A549 treated with ZK216348 at 1 μM for 4 hours (cell line): Measurements from ENCODE around the gene CYBC1. TPM values are rescaled to one million over a fixed set of nuclear protein-coding genes. Genes with fewer than 3 reads are reported as not detected.

Source experiments
- total RNA-seq: library from RNA; stranded (reverse); fragments of 200-300 nt; extraction: Qiagen RNA extraction; gene quantifications from 5 replicates; pipeline ENCODE4 v1.2.3, GENCODE V29; 2022; ENCODE audit warnings: low read depth

CYBC1 gene
- 44.2 to 66.5 TPM (median 56.5 TPM) in 5 replicates for total RNA-seq

DNA sequence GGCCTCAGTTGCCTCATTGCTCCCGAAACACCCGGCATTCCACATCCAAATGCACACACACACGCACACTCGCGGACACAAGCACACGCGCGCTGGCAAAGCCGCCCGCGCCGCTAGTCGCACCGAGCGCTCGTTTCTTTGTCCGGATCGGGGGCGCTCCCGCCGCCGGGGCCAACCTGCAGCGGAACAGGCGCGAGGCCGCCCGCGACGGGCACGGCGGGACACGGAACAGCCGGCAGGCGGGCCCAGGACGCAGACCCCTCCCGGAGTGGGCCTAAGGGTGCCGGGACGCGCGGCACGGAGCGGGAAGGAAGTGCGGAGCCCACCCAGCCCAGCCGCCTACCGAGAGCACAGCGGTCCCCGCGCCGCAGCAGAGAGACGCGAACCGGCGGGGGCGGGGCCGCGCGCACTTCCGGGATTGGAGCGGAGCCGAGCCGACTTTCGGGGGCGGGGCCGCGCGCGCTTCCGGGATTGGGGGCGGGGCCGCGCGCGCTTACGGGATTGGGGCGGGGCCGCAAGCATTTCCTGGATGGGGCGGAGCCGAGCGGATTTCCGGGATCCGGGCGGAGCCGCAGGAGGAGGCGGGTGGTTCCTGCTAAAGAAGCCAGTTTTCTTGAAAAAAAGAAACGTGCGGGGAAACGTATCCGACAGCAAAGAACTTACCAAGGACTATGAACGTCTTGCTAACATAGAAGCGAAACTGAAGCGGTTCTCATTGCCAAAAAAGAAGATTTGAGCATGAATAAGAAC, at the start of gene CYBC1:
CYBC1 (minus strand) TSS at position 396 of the 750 bp plus-strand sequence. CDS start 1,498 bp downstream, outside the sequence.

DNA sequence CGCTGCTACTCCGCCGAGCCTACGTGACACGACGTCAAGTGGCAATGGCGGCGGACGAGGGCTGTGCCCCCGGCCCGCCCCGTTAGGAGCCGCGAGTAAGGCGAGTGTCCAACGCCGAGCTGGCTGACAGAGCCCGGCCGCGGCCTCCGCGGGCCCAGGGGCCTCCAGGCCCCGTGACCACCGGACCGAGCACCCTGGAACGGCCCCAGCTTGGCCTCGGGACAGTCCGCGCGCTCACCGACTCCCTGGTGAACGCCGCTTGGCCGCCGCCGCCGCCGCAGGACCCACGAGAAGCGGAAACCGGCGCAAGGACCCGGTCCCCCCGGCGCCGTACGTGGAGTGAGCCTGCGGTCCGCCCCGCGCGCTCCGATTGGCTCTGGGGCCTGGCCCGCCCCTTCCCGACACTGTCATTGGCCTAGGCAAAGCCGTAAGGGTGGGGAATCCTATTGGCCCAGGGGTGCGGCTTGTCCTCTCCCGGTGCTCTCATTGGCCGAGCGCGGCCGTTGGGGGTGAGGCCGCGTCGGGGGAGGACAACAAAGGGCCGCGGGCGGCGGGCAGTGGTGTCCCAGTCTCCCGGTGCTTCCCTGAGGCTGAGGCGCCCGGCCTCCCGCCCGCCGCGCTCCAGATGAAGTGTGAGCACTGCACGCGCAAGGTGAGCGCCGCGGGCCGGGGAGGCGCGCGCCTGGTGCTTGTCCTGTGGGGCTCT, 7.8 kb upstream of the CYBC1 start, which contains the start of gene NARF:
NARF (plus strand) TSS at position 563 of the 706 bp plus-strand sequence; CDS start at position 626, 63 bp downstream.

DNA sequence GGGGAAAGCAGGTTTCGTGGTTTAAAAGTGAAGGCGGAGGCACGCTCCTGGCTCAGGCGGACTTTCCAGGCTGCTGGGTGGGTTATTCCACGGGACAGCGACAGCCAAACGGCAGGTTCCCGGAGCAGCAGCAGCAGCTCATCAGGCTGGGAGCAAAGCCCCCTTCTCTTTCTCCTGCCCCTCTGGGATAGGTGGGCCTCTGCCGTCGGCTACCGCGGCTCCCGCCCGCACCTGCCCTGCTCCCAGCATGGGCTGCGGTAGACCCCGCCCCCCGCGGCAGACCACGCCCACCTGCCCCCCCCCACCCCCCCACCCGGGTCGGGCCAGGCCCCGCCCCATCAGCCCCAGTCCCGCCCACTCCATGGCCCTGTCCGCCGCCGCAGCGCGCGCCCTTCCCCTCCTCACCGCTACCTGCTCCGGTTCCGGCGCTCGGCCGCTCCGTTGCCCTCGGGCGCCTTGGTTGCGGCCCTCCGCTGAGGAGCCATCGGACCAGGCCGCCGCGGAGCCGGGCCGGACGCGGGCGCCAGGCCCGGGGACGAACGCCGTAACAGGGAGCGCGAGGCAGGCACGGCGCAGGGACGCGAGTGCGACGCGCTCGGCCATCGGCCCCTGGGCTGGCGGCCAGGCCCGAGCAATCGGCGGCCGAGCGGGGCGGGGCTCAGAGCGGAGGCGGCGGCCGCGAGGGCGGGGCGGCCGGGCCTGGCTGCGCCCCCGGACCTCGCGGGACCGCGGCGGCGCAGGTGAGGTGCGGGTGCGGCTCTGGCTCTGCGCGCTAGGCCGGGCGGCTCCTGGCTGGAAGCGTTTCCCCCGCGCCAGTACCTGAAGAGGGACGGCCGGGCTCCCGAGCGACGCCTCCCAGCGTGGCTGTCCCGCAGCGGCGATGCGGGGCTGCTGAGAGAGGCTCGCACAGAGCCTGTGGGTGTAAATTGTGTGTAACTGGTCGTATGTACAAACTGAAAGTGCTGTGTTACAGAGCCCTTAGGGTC, 32.3 kb downstream of the CYBC1 start, which contains the start of the genes HEXD and OGFOD3:
HEXD (plus strand) TSS at position 347 of the 986 bp plus-strand sequence. CDS start 1,453 bp downstream, outside the sequence.
OGFOD3 (minus strand) TSS at position 586 of the 986 bp plus-strand sequence; CDS start at position 485, 101 bp downstream.

Other genes starting within 250 kb of the CYBC1 start
- gene CCDC57, start 237.9 kb downstream of the CYBC1 start, total RNA-seq, result 15.5 to 28.9 TPM (median 27.5 TPM) in 5 replicates
- 65.3 to 167 TPM (median 146 TPM) in 5 replicates for gene SLC16A3, start 221.7 kb downstream of the CYBC1 start, total RNA-seq
- 163 to 231 TPM (median 218 TPM) in 5 replicates for gene CSNK1D, start 177.1 kb downstream of the CYBC1 start, total RNA-seq
- 0.11 TPM in 1 of 5 replicates, not detected in the others for gene CD7, start 133.1 kb downstream of the CYBC1 start, total RNA-seq
- 1.4 to 4.2 TPM (median 1.8 TPM) in 5 replicates for gene SECTM1, start 117.0 kb downstream of the CYBC1 start, total RNA-seq
- gene TEX19, start 91.5 kb downstream of the CYBC1 start, total RNA-seq, result 0.34 to 0.83 TPM (median 0.43 TPM) in 5 replicates
- not detected in 5 replicates for gene UTS2R, start 79.0 kb downstream of the CYBC1 start, total RNA-seq
- 9.1 to 16.3 TPM (median 13.9 TPM) in 5 replicates for gene HEXD, start 32.4 kb downstream of the CYBC1 start, total RNA-seq
- gene OGFOD3, start 32.2 kb downstream of the CYBC1 start, total RNA-seq, result 13.4 to 25.8 TPM (median 23.9 TPM) in 5 replicates
- gene NARF, start 8.0 kb upstream of the CYBC1 start, total RNA-seq, result 45.5 to 57.0 TPM (median 48.6 TPM) in 5 replicates
- gene FOXK2, start 69.0 kb upstream of the CYBC1 start, total RNA-seq, result 44.3 to 63.1 TPM (median 54.7 TPM) in 5 replicates
- 87.9 to 93.2 TPM (median 91.2 TPM) in 5 replicates for gene WDR45B, start 197.7 kb upstream of the CYBC1 start, total RNA-seq
- 10.8 to 18.9 TPM (median 17.7 TPM) in 5 replicates for gene RAB40B, start 247.9 kb upstream of the CYBC1 start, total RNA-seq